A172 (cell line): ENCODE results near the gene EIF2S1. TPM values are rescaled to one million over a fixed set of nuclear protein-coding genes. Genes with fewer than 3 reads are reported as not detected.
"Not testable (repeated sequence)": the region's sequence is repeated elsewhere in the genome, so short reads cannot be mapped to it uniquely, and the experiment has no call there.

Experiments
- DNase-seq: peaks from one replicate; pipeline ENCODE4 v3.0.0-alpha.2; 2015; ENCODE audit warnings: low spot score
- total RNA-seq: library from RNA; depleted of rRNA; stranded (reverse); fragments of >200 nt; shearing (Covaris generic); gene quantifications from 2 replicates; pipeline ENCODE4 v1.2.3, GENCODE V29; 2014

Gene EIF2S1
- total RNA-seq, 1 experiment from 2014 or later = 323 TPM

DNA sequence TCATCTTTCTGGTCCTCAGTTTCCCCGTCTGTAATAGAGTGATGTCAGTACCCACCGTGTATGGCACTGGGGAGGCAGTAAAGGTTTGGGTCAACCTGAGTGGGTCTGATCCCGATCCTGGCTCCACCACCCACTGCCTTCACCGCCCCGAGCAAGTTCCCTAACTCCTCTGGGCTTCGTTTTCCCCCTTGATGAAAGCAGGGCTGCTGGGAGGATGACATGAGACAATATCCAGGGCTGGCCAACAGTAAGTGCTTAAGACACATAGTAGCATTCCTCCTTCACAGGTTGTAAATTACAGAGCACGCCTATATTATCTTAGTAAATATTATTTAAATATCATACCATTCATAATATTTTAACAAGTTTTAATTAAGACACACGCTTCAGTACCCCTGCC lies 51.2 kb downstream of the EIF2S1 start:
- no peak for DNase-seq

- no peak for DNase-seq
Measured at GRCh38 chr14:67411820-67412421, 51.8 kb downstream of the EIF2S1 start, which contains the start of gene PLEK2. TSS of gene PLEK2 (minus strand) at chr14:67412165. CDS start at chr14:67412059, 106 bp downstream.

DNA sequence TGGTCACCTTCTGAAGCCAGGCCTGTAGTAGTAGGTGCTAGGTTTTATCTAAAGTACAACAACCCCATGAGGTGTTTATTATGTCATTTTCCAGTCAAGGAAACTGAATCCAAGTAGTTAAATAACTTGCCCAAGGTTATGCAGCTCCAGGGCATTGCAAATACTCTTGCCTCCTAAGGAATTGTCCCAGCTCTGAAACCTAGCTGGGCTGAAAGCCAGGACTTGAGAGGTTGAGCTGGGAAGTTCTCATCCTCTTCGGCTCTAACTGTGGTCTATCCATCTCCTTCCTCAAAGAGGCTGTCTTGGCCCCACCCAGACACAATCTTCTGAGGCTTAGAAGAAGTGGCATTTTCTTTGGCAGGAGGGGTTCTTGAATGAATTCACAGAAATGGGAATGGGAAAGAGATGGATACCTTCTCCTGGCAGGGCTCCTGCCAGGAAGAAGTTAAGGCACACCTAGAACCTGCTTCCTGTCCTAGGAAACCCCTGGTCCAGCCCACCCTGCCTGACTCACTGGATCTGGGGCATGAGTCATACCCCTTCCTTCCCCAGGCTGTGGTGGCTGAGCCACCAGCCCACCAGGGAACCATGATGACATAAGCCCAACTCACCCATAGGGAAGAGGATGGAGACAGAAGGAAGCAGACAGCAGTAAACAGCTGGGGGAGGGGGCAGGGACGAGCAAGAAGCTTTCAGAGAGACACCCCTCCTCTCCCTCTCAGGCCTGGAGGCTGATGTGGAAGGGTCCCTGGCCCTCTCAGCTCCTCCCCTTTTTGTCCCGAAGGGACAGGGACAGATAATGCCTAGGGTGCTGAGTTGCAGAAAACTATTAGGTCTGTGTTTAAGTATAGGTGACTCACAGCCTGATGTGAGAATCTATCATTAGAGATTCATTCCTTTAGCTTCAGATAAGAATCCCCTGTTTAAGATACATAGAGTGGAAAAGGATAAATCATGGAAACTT lies 54.0 kb downstream of the EIF2S1 start:
- DNase-seq = peak; percentile 91

- DNase-seq = not testable (repeated sequence)
Measured at GRCh38 chr14:67415610-67416009, 55.5 kb downstream of the EIF2S1 start.

- no peak for DNase-seq
Measured at GRCh38 chr14:67416085-67416484, 56.0 kb downstream of the EIF2S1 start.

- no peak for DNase-seq
Measured at GRCh38 chr14:67416810-67417209, 56.7 kb downstream of the EIF2S1 start.

DNA sequence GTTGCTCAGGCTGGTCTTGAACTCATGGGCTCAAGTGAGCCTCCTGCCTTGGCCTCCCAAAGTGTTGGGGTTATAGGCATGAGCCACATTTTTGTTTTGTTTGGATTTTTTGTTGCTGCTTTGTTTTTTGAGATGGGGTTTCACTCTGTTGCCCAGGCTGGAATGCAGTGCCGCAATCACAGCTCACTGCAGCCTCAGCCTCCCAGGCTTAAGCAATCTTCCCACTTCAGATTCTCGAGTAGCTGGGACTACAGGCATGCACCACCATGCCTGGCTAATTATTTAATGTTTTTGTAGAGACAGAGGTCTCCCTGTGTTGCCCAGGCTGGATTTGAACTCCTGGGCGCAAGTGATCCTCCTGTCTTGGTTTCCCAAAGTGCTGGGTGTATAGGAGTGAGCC lies 57.5 kb downstream of the EIF2S1 start:
- DNase-seq = no peak

GRCh38 chr14:67418401-67419191 lies 58.5 kb downstream of the EIF2S1 start:
- DNase-seq = peak; percentile 68

GRCh38 chr14:67420102-67420739 lies 60.1 kb downstream of the EIF2S1 start:
- no peak for DNase-seq

- DNase-seq = no peak
Measured at GRCh38 chr14:67421356-67422224, 61.5 kb downstream of the EIF2S1 start.

GRCh38 chr14:67423424-67423823 lies 63.3 kb downstream of the EIF2S1 start:
- DNase-seq = no peak

DNA sequence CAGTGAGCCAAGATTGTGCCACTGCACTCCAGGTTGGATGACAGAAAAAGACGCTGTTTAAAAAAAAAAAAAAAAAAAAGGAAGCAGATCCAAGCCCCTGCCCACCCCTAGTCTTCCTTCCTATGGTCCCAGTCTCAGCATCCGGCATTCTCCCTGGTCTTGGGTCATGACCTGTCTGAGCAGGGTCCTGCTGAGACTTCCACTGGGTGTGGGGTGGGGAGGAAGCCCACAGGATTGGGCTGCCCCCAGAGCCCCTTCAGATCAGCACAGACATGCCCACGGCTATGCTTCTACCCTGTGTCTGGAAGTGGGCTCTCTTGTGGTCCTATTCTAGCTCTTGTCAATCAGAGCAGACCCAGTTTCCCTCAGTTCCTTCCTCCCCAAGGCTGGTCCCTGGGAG lies 64.4 kb downstream of the EIF2S1 start:
- DNase-seq = no peak

- DNase-seq = no peak
Measured at GRCh38 chr14:67425608-67426007, 65.5 kb downstream of the EIF2S1 start.

- no peak for DNase-seq
Measured at GRCh38 chr14:67426161-67426560, 66.0 kb downstream of the EIF2S1 start.

DNA sequence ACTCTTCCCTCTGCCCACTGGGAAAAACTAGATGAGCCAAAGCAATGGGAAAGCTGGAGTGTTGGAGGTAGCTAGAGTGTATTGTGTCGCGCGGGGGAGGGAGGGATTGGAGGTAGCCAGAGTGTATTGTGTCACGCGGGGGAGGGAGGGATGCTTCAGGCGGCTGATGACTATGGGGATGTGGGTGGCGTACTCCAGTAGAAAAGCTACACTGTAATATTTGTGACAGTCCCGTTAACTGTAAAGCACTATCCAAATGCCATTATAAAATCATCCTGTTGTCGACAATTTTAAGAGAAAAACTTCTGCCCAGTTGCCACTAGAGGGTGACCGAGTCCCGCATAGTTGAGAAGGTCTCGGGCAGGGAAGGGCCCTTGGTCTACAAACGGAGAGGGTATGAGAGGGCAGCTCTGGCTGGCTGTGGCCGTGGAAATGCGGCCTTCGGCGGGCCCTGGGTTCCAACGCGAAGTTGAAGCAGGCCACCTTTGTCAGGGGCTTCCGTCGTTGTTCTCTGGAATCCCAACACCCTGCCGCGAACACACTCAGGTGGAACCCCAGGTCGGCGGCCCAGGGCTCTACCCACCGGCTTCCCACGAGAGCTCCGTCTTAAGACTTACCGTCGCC lies 67.0 kb downstream of the EIF2S1 start:
- DNase-seq = peak; percentile 42

GRCh38 chr14:67428501-67429031 lies 68.4 kb downstream of the EIF2S1 start:
- DNase-seq = peak; percentile 22

DNA sequence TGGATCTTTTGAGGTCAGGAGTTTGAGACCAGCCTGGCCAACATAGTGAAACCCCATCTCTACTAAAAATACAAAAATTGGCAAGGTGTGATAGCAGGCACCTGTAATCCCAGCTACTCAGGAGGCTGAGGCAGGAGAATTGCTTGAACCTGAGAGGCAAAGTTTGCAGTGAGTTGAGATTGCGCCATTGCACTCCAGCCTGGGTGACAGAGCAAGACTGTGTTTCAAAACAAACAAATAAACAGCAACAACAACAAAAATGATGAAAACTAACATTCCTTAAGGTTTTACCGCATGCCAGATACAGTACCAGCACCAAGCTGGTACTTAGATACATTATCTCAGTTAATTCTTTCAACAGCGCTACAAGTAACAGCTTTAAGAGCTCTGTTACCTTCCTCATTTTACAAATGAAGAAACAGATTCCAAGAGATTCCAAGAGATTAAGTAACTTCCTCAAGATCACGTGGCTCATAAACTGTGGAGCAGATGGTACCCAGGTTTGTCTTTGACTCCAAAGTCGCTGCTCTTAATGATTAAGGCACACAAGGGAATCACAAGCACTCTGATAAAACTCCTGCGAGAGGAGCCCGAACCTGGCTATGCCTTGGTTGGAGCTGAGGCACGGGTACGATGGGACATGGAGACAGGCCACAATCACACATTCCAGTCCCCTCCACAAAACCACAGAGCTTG lies 69.5 kb downstream of the EIF2S1 start:
- no peak for DNase-seq

DNA sequence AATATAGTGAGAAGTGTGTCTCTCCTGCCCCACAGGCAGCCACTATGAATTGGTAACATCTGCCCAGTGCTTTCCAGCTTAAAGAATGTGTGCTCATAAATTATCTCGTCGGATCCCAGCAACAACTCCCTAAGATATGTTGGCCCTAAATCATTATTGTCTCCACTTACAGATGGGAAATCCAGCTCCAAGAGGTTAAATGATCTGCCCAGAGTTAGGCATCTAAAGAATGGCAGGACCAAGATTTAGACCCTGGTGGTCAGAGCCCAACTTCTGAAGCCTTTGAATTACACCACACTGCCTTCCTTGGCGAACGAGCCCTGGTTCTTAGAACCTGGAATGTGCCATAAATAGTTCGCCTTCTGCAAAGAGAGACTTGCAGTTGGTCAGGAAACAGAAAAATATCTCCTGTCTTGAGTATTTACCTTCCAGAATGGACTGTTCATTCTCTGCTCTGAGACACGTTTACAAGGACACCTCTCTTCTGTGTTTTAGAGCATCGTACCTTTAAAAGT lies 72.0 kb downstream of the EIF2S1 start:
- no peak for DNase-seq

- DNase-seq = no peak
Measured at GRCh38 chr14:67435603-67436002, 75.5 kb downstream of the EIF2S1 start.
